Gastrocnemius medialis (tissue), 4 donors: Measurements from ENCODE around the gene ZNF177. TPM values are rescaled to one million over a fixed set of nuclear protein-coding genes. Genes with fewer than 3 reads are reported as not detected.

ENCODE experiments used
- ATAC-seq, 2 donors: fragments of 150-250 bp; one replicate each; pipeline ENCODE4 v1.9.1; 2016
- DNase-seq, 2 donors: peaks; one replicate each; pipeline ENCODE4 v3.0.0-alpha.2; 2019
- H3K27ac ChIP-seq, 4 donors: fragments of 200-600 bp; sonication (generic); 1 replicate in 1 of 4; 2 replicates in 3 of 4; pipeline ENCODE4 v1.5.1; 2016 to 2018; ENCODE audit warnings: mild to moderate bottlenecking in 2 of 4, moderate library complexity in 1 of 4
- H3K27me3 ChIP-seq, 3 donors: fragments of 200-600 bp; sonication (generic) in 2 of 3; 1 replicate in 1 of 3; 2 replicates in 2 of 3; pipeline versions ENCODE4 v1.5.1 to v1.6.0; 2016 to 2019; ENCODE audit warnings: mild to moderate bottlenecking in 1 of 3, moderate library complexity in 1 of 3
- H3K36me3 ChIP-seq, 2 donors: fragments of 200-600 bp; sonication (generic) in 1 of 2; one replicate each; pipeline ENCODE4 v1.5.1; 2017 to 2018
- H3K4me1 ChIP-seq, 2 donors: fragments of 200-600 bp; sonication (generic) in 1 of 2; one replicate each; pipeline ENCODE4 v1.5.1; 2016 to 2017; ENCODE audit warnings: mild to moderate bottlenecking in 2 of 2
- H3K4me3 ChIP-seq, 4 donors: fragments of 200-600 bp; sonication (generic) in 3 of 4; 1 replicate in 1 of 4; 2 replicates in 3 of 4; pipeline ENCODE4 v1.5.1; 2016 to 2019; ENCODE audit warnings: mild to moderate bottlenecking in 2 of 4
- H3K9me3 ChIP-seq, 3 donors: fragments of 200-600 bp; sonication (generic) in 2 of 3; 1 replicate in 1 of 3; 2 replicates in 2 of 3; pipeline ENCODE4 v1.5.1; 2016 to 2019
- CTCF ChIP-seq, 5 experiments: fragments of 450-650 bp in 3 of 5; fragments of 200-600 bp in 2 of 5; sonication (generic) in 2 of 5; IDR thresholded peaks in 4 of 5; conservative IDR thresholded peaks in 1 of 5; 1 replicate in 4 of 5; 2 replicates in 1 of 5; pipeline ENCODE4 v1.5.1; 2016 to 2019; ENCODE audit warnings: antibody characterized with exemption in 5 of 5, mild to moderate bottlenecking in 3 of 5, moderate library complexity in 3 of 5
- POLR2A ChIP-seq, 2 donors: fragments of 450-650 bp; IDR thresholded peaks; one replicate each; pipeline ENCODE4 v1.6.1; 2017; ENCODE audit warnings: antibody characterized with exemption in 2 of 2, mild to moderate bottlenecking in 2 of 2, moderate library complexity in 2 of 2
- in situ Hi-C, 4 donors: fragments of 200-750 bp; cut with MboI; loops; one replicate each; pipeline versions ENCODE4 v1.15.0 to v1.8.0; 2017; ENCODE audit warnings: low sequenced_read_pairs in 4 of 4
- intact Hi-C: fragments of 100-400 bp; cut with DNase I; formaldehyde crosslinking; loops from one replicate; pipeline ENCODE4 v1.15.1; 2023; ENCODE audit warnings: low total_unique reads
- total RNA-seq, 4 donors: library from RNA; depleted of rRNA; stranded (reverse); fragments of >200 nt; gene quantifications; one replicate each; pipeline versions ENCODE4 v1.1.0 to v1.2.3, GENCODE V29; 2016

The ZNF177 gene
- total RNA-seq, 4 donors from 2014 or later: 0.19 to 0.56 (median 0.34) TPM

DNA sequence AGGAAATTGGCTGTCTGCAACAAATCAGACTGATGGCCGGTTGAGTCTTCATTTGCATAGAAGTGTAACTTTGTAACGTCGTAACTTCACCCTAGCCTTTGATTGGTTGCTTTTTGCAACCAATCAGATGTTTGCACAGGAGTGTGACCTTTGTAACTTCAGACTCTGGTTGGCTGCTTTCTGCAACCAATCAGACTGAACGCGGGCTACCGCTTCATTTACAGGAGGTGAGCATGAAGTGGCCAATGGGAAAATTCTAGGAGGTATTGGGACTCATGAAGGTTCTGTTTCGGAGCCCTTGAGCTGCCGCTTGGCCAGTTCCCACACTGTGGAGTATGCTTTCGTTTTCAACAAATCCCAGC, 39.3 kb upstream of the ZNF177 start:
- intact Hi-C loops (loop anchor here (10.0 kb wide), 1 partner anchor 441 kb away; the partner anchor contains the start of gene ZNF846), in situ Hi-C loops (loop anchor here in 3 of 4 donors (25.0 kb wide), 1 partner anchor 464 kb away; no protein-coding TSS in a partner anchor)
- H3K9me3 ChIP-seq: peaks cover 0 to 16% (median under 1%) of the 10 kb centered on the region in 3 donors
- H3K27me3 ChIP-seq: no peaks in the 10 kb centered on the region
- H3K4me3 ChIP-seq: peak overlapping the region; percentile 64 to 80 (median 70)
- H3K27ac ChIP-seq: peak overlapping the region; percentile 72 to 79 (median 78)
- peaks cover 0 to 6% of the 10 kb centered on the region in 2 donors for H3K4me1 ChIP-seq
- DNase-seq: peak; percentile 12 to 46
- ATAC-seq: peak; percentile 42 to 55
- TF ChIP-seq POLR2A (IDR thresholded peaks at IDR 0.05) (no peak), CTCF (IDR thresholded peaks at IDR 0.05 in 4 of 5, conservative IDR thresholded peaks at IDR 0.05 in 1 of 5) (no peak)
- H3K36me3 ChIP-seq: peaks cover 0 to 16% of the 10 kb centered on the region in 2 donors

GRCh38 chr19:9323919-9324583, 38.8 kb upstream of the ZNF177 start, which contains the start of gene ZNF559:
TSS of gene ZNF559 (plus strand) at chr19:9324179. CDS start at chr19:9338550, 14,371 bp downstream.
- peaks cover 0 to 21% of the 10 kb centered on the region in 2 donors for H3K36me3 ChIP-seq
- H3K4me3 ChIP-seq: peak within 1 kb of the TSS; percentile 64 to 80 (median 70)
- in situ Hi-C loops: loop anchor here in 3 of 4 donors (25.0 kb wide), 1 partner anchor 463 kb away; no protein-coding TSS in a partner anchor
- H3K9me3 ChIP-seq: peaks cover 0 to 22% (median 5%) of the 10 kb centered on the region in 3 donors
- ATAC-seq (peak; percentile 76 to 95), DNase-seq (peak; percentile 60 to 78)
- TF ChIP-seq POLR2A (IDR thresholded peaks at IDR 0.05) (no peak), CTCF (IDR thresholded peaks at IDR 0.05 in 4 of 5, conservative IDR thresholded peaks at IDR 0.05 in 1 of 5) (peak in 2 of 5 experiments; percentile 21 to 26)
- intact Hi-C loops: loop anchor here (1.0 to 10.0 kb wide), 4 partner anchors 13 to 441 kb away; partner anchors contain the start of genes ZNF266, ZNF317 and ZNF846
- H3K27ac ChIP-seq: peak within 1 kb of the TSS; percentile 72 to 79 (median 78)
- no peaks in the 10 kb centered on the region for H3K27me3 ChIP-seq
- H3K4me1 ChIP-seq: peaks cover 0 to 6% of the 10 kb centered on the region in 2 donors

DNA sequence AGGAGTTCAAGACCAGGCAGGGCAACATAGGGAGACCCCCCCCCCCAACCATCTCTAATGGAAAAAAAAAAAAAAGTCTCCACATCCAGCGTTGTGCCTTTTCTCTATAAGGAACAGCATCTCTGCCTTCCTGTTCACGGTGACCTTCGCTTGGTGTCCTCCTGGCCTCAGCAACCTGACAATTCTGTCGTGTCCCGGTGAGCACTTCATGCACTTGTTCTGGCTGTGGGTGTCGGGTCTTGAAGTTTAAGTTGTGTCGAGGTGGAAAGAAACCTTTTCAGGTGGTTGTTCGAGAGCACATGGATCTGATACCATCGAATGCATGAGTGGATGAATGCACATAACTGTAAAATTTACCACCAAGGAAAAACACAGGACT, 38.2 kb upstream of the ZNF177 start:
- Histone ChIP-seq H3K4me1 (peaks cover 0 to 6% of the 10 kb centered on the region in 2 donors), H3K4me3 (peak overlapping the region; percentile 64 to 80 (median 70)), H3K36me3 (peaks cover 0 to 27% of the 10 kb centered on the region in 2 donors), H3K27ac (peak overlapping the region; percentile 72 to 79 (median 78)), H3K27me3 (no peaks in the 10 kb centered on the region), H3K9me3 (peaks cover 0 to 27% (median 5%) of the 10 kb centered on the region in 3 donors)
- DNase-seq (no peak), ATAC-seq (no peak)
- intact Hi-C loops: loop anchor here (1.0 to 10.0 kb wide), 4 partner anchors 14 to 440 kb away; partner anchors contain the start of genes ZNF266, ZNF317 and ZNF846
- in situ Hi-C loops: loop anchor here in 3 of 4 donors (25.0 kb wide), 1 partner anchor 463 kb away; no protein-coding TSS in a partner anchor
- TF ChIP-seq POLR2A (IDR thresholded peaks at IDR 0.05) (no peak), CTCF (IDR thresholded peaks at IDR 0.05 in 4 of 5, conservative IDR thresholded peaks at IDR 0.05 in 1 of 5) (no peak)

DNA sequence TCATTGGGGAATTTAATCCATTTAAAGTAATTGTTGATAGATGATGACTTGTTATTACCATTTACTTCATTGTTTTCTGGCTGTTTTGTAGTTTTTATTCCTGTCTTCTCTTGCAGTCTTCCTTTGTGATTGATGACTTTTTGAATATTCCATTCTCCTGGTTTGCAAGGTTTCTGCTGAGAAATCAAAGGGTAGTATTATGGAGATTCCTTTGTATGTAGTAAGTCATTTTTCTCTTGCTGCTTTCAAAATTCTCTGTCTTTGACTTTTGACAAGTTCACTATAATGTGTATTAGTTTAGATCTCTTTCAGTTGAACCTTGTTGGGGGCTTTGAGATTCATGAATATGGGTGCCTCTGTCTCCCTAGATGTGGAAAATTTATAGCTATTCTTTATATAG, 32.8 kb upstream of the ZNF177 start:
- Histone ChIP-seq H3K9me3 (peaks cover 0 to 58% (median 10%) of the 10 kb centered on the region in 3 donors), H3K4me3 (peak overlapping the region in 1 of 4 donors; percentile 24), H3K27me3 (no peaks in the 10 kb centered on the region), H3K4me1 (no peaks in the 10 kb centered on the region), H3K36me3 (peaks cover 2 to 57% of the 10 kb centered on the region in 2 donors), H3K27ac (no peak overlapping the region)
- TF ChIP-seq CTCF (IDR thresholded peaks at IDR 0.05 in 4 of 5, conservative IDR thresholded peaks at IDR 0.05 in 1 of 5) (no peak), POLR2A (IDR thresholded peaks at IDR 0.05) (no peak)
- in situ Hi-C loops: no loop called here
- intact Hi-C loops: loop anchor here (10.0 kb wide), 1 partner anchor 435 kb away; the partner anchor contains the start of gene ZNF846
- ATAC-seq (no peak), DNase-seq (no peak)
